ENCODE measurements around the gene ASAP2.

Gene ASAP2

DNA sequence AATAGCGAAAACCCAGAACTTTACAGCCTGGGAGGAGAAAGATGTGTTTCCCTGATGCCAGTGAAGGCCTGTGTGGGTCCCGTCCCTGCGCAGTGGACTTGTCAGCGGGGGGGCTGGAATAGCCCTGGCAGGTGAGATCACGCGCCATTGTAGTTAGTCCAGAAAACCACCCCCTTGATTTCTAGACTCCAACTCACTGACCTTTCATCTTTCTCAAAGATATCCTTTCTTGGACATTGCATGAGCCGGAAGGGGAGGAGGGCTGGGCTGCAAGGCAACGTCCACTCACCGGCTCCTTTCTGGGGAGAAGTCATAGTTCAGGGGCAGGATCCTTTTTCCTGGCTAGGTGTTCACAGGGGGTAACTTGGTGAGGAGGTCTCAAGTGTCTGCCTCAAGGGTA, 22.3 kb upstream of the ASAP2 start:
- no peak for DNase-seq

DNA sequence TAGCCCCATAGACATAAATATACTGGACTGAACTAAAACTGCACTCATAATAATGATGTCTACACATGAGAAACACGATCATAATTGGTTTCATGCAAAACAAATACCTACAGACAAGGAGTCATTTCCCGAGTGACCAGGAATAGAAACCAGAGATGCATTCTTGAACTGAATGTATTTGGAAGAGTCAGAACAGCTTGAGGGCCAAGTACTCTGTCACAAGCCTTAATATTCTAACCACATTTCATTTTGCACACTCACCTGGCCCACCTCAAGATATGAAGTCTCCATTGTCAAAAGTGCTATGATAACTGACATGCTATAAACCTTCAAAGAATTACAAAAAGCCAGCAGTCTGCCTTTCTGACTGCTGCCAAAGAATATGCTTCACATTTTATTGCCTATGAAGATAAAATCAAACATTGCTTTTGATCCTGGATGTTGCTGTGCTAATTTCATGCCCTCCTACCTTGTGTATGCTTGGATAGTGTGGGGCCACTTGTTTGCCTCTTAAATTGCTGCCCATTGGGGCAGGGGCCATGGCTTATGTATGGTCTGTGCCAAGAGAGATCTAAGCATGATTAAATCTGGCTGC, 18.9 kb upstream of the ASAP2 start:
- DNase-seq = no peak

DNA sequence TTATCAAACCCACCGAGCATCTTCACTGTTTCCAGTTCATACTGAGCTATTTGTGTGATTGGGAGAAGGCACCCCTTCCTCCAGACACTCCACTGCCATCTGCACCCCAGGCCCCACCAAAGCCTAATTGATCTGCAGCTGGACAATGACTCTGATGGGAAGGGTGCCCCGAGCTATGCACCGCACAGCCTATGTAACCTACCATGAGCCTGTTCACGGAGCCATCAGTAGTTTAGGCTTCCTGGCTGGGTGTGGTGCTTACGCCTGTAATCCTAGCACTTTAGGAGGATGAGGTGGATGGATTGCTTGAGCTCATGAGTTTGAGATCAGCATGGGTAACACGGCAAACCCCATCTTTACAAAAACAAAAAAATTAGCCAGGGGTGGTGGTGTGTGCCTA, 17.8 kb upstream of the ASAP2 start:
- DNase-seq = no peak

DNA sequence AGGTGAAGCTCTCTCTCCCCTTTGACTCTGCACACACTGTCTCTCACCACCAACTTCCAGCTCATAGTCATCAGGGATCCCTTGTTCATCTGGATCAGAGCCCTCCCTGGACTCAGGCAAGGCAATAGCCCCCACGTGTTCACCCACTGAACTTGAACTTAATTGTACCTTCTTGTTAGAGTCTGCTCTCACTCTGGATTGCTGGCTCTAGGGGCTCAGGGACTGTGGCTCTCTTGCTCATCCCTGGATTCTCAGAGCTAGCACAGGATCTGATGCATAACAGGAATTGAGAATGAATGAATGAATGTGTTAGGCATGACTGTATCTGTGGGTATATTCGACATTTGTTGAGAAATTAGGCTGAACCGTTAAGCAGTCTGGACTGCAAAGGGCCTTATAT, 16.7 kb upstream of the ASAP2 start:
- DNase-seq = no peak

DNA sequence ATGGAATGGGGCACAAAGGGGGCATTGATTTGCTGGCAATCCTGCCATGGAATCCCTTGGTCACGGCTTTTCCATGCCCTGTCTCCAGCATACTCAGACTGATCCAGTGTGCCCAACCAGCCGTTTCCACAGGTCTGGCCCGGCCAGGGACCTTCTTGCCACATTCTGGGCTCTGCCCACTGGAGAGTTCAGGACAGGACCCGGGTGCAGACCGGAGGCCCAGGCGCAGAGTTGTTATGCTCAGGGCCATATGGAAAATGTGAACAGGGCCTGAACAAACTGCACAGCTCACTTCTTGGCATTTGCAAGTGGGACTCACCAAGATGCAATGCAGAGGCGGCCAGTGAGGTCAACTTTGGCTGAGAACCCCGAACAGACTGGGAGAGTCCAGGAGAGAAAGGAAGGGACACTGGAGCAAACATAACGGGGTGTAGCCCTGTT, 15.6 kb upstream of the ASAP2 start:
- DNase-seq = peak; percentile 6 to 29

DNA sequence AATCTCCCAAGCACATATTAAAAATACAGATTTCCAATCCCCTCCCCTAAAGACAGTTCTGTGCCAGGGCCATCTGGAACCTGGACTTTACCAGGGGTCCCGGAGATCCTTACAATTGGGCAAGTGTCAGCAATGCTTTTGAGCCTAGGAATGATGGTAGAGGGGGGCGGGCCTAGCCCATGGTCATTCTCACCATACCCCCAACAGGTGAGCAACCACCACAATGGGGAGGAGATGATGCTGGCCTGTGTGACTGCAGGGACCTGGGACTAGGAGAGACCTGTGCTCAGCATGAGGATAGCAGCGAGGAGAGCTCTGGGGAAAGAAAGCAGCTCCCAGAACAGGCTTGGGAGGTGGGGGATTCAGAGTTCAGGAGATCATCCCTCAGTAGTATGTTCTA, 13.9 kb upstream of the ASAP2 start:
- no peak for DNase-seq

DNA sequence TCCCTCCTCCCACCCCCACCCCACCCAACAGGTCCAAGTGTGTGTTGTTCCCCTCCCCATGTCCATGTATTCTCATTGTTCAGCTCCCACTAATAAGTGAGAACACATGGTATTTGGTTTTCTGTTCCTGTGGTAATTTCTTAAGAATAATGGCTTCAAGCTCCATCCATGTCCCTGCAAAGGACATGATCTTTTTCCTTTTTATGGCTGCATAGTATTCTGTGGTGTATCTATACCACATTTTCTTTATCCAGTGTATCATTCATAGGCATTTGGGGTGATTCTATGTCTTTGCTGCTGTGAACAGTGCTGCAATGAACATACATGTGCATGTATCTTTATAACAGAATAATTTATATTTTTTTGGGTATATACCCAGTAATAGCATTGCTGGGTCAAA, 12.3 kb upstream of the ASAP2 start:
- no peak for DNase-seq

DNA sequence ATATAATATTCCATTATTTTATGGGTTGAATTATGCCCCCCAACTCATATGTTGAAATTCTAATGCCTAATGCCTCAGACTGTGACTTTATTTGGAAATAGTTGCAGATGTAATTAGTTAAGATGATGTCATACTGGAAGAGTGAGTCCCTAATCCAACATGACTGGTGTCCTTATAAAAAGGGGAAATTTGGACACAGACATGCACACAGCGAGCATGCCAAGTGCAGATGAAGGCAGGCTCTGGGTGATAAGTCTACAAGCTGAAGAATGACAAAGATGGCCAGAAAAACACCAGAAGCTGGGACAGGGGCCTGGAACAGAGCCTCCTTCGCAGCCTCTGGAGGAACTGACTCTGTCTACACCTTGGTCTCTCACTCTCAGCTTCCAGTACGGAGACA, 10.0 kb upstream of the ASAP2 start:
- DNase-seq = peak; percentile 42 to 47

DNA sequence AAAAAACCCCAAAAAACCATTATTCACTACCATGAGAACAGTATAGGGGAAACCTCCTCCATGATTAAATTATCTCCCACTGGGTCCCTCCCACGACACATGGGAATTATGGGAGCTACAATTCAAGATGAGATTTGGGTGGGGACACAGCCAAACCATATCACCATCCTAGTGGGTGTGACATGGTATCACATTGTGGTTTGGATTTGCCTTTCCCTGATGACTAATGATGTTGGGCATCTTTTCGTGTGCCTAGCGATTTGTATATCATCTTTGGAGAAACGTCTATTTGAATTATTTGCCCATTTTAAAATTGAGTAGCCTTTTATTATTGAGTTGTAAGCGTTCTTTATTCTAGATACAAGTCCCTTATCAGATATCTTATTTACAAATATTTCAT, 8.7 kb upstream of the ASAP2 start:
- DNase-seq = no peak

DNA sequence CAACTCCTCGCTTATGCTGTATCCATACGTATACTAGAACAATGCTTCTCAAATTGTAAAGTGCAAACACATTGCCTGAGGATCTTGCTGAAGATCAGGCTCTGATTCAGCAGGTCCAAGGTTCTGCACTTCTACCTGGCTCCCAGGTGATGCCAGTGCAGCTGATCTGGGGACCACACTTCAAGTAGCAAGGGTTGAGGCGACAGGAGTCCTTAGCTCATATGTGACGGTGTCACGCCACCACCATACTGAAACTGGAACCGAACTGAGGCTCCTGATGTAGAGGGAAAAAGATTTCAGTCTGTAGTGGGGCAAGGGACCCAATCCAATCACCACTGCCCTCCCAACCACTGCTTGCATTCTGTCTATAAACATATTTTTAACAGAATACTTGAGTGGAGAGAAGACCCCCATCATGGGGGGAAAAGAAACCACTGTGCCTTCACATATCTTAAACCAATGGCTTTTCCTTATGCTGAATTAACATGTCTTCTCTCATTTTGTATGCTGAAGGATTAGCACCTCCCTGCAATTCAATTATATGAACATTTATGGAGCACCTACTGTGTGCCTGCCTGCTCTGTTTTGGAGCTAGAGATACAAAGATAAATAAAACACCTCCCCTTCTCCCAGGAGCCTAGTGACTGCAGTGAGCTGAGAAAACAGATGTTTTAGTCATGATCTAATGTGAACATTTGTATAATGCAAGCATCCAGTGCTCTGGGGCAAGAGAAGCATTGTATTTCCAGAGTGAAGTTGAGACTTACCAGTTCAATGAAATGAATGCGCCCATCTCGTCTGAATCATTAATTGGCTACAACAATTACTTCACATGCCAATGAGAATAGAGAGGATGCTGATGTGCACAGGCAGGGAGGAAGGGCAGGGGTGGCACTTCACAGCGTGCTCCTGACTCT, 6.6 kb upstream of the ASAP2 start:
- DNase-seq = no peak

DNA sequence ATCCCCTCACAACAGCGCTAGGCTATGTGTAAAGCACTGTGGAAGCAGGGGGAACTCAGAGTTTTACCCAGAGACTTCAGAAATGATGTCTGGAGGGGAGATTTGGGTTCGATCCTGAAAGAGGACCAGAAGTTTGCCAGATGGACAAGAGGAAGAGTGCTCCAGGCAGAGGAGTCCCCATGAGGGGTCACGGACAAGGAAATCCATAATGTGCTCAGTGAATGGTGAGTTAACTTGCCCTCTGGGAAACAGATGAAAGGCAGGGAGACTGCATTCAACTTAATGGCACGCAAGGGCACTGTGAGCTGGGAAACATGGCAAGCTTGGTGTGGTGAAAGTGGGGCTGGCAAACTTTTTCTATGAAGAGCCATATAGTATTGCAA, 6.0 kb upstream of the ASAP2 start:
- no peak for DNase-seq

DNA sequence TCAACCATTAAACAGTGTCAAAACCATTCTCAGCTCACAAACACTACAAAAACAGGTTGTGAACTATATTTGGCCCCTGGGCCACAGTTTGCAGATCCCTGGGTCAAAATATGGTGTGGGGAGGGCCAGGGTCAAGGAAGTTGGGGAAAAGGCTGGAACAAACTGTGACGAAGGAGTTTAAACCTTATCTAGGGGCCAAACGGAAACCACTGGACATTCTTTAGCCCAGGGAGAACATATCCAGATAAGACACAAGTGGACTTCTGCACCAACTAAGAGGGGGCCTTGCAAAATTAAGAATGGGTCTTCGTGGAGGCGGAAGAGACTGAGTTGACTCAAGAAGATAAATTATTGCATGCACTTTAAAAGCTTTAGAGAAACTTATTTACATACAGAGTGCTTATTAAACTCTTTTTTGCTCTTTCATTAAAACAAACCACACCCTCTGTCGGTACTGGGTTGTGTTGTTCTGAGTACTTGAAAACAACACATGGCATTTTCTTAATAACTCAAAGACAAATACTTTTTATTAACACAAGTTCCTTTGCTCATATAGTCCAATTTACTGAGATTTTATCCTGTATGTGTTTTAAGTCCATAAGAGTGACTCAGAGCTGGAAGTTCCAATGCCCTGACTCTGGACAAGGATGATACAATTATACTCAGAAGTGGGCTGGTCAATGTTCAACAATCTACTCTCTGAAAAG, 5.3 kb upstream of the ASAP2 start:
- no peak for DNase-seq

DNA sequence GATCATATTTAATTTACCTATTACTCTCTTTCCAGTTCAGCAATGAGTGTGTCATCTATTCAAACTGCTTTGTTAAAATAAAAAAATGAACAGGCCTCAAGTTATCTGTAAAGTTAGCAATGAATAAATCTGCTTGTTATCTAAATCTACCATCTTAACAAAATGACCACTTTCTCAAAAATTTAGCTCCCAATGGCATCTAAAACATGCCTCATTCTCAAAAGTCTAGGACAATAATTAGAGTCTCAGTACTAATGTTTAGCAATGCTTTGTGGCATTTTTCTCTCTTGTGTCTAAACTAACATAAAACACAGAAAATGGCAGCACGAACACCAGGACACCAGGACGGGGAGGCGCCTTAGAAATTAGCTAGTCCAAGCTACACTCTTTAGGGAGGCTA, 3.6 kb upstream of the ASAP2 start:
- DNase-seq = no peak

DNA sequence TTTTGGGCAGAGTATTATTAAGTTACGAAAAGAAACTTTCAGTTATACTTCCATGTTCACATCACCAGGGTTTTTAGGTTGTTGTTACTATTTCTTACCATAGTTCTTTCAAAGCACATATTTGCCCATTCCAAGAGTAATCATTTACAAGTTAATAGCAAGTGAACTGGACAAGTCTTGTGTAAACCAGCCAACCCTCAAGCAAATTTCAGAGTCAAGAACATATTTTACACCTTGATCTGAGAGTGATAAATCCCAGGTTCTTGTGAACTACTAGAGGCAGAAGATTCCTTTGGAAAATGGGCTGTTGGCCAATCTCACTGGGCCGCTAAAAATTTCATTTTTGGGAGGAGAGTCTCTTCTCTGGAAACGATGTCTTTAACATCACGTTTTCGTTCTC, 2.7 kb upstream of the ASAP2 start:
- DNase-seq = no peak

DNA sequence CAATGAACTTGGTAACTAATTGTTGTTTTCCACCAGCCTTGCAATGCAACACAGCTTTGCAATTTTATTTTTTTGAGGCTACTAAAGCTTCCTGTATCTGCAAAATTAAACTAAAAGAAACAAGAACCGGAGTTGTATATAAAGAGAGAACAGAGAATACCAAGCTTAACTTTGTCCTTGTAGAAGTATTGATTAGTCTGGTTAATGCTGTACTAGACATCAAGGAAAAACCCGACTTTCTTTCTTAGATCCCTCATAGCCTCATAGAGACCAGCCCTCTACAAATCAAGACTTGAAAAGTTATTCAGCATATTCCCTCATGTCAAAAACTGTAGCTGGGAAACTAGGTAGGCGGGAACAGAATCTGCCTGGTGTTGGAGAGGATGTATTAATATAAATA, 1.7 kb upstream of the ASAP2 start:
- no peak for DNase-seq

DNA sequence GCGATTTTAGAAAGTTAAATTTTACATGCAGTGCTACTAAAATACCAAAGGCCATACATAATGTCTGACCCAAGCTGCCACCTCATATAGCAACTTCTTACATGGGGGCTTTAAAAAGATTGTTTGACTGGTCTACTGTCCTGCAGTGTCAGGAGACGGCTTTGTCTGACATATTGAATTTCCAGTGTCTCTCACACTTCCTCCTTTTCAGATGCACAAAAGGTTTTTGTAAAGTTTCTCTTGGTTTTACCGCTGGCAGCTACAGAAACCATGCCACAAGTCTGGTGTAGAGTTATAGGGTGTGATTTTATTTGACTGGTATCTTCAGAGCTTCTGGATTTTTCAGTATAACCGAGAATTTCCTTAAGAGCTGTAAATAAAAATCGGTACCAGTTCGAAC, 1.1 kb upstream of the ASAP2 start:
- DNase-seq = no peak

DNA sequence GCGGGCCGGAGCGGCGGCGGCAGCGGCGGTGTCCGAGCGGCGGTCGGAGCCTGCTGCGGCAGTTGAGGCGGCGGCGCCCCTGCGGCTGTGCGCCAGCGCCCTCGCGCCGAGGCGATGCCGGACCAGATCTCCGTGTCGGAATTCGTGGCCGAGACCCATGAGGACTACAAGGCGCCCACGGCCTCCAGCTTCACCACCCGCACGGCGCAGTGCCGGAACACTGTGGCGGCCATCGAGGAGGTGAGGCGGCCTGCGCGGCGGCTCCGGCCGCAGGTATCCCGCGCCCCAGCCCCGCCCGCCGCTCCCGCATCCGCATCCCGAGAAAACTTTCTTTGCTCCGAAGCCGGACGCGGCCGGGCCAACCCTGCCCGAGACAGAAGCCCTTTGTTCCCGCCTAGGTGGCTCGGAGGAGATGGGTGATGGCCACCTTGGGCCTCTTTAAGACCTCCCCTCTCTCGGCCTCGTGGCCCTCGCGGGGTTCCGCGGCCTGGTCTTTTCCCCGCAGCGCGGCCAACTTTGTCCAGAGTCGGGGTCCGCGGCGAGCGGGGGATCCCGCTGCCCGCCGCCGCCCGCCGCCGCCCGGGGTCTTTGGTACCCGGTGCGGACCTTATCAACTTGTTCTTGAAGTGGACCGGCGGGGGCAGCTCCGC, 504 bp downstream of the ASAP2 start:
- peak; percentile 12 to 40 for DNase-seq

DNA sequence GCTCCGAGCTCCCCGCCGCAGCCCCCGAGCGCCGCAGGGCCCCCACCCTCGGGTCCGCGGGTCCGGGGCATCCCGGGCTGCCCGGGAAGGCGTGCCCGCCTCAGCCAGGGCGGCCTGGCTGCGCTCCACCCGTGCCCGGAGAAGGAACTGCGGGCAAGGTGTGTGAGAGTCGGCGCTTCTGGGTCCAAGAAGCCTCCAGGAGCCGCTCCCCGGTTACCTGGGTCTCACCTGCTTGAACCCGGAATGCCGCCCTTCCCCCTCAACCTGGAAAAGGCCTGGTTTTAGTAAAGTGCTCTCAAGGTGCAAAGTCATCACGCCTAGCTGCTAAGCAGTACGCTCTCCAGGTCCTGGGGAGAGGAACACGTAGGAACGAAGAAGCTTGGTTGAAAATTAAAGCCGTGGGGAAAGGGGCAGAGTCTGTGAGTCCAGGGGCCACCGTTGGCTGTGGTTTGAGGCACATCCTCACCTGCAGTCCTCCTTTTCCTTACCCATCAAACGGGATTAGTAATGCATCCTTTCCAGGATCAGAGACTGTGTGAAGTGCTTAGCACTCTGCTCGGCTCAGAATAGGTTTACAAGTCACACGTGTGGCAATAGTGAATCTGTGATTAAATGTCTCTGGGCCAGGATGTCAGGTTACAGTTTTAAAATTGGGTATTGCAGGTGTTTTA, 1.2 kb downstream of the ASAP2 start:
- no peak for DNase-seq

DNA sequence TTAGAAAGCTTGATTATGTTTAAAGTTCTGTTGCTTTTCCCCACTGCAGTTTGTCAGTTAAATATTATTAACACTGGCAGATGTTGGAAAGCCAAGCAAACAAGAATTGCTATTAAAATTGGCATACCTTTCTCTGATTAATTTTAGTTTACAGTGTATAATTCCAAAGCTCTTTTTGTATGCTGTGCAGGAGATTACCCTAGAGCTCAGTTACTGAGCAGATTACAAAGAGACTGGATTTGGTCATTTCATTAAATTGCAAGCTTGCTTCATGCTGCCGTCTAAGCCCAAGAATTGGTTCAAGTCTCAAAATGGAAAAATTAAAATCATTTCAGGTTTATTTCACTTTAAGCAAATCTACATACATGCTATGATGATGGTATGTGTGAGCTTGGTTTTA, 2.3 kb downstream of the ASAP2 start:
- no peak for DNase-seq

DNA sequence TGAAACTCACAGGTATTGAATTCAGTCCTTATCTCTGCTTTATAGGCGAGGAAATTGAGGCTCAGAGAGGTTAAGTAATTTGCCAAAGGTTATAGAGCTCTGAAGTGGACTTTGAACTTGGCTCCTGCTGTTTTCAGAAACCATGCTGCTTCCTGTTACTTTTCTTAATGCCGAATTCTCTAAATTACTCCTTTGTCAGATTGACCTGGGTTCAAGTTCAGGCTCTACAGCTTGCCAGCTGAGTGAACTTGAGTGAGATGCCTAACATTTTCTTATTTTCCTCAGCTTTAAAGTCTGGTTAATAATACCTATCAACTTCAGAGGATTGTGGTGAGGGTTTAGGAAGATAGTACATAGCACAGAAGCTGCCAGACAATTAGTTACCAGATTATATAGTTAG, 3.4 kb downstream of the ASAP2 start:
- DNase-seq = no peak

DNA sequence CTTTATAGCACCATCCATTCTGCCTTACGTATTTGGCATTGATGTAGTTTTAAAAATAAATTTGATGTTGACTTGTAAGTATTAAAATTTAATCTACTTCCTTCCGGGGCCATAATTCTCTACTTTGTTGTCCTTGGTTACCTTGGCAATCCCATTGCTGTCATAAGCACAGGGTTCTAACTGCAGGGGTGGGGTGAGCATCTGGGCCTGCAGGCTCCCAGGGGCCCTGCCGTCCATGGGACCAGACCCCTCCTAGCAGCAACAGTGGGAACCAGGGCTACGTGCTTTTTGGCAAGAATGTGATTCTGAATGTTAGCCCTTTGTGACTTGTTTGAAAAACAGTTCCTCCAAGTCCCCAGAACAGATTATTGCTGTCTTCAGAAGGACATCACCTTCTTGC, 4.9 kb downstream of the ASAP2 start:
- no peak for DNase-seq

DNA sequence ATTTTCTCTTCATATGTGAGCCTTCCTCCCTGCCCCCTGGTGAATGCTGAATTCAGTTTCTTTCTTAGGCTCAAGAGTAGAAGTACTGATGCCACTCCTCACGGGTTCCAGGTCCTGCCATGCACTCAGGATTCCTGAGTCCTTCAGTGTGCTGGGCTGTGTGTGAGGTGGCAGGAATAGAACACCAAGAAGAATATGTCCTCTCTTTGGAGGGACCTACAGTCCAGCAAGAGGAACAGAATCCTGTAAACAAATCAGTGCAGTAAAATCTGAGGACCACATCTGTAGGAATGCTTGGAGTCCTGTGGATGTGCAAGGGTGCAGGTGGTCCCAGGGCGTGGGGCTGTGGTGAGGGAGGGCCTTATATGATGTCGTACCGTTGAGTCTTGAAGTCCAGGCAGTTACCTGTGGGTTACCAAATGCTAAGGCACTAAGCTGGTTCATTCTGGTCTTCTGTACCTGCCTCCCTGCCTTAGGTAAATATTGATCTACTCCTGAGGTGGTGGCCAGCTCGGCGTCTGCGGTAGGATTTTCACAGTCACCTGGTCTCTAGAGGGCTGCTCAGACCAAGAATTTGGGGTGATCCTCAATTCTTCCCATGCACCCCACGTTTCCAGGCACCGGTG, 5.5 kb downstream of the ASAP2 start:
- DNase-seq = no peak
